A549 (cell line): ENCODE data around the gene BNC2.

Experiments used
- BCL3 ChIP-seq: fragments of >200 bp; sonication (Bioruptor Twin); formaldehyde crosslinking; IDR thresholded peaks from 3 replicates; pipeline ENCODE4 v1.6.1; 2016
- BHLHE40 ChIP-seq: IDR thresholded peaks from 2 replicates; pipeline ENCODE4 v1.6.1; 2012; ENCODE audit warnings: low read depth, low read length, inconsistent platforms
- CHD2 ChIP-seq: fragments of 150-350 bp; IDR thresholded peaks from 2 replicates; pipeline ENCODE4 v1.6.1; 2014; ENCODE audit warnings: low read length; ENCODE audit not compliant: partially characterized antibody
- CHD4 ChIP-seq: fragments of 200-600 bp; sonication (generic); IDR thresholded peaks from 2 replicates; pipeline ENCODE4 v1.6.1; 2016; ENCODE audit warnings: antibody characterized with exemption, mild to moderate bottlenecking, borderline replicate concordance
- CTCF ChIP-seq: fragments of >200 bp; sonication (Bioruptor Twin); formaldehyde crosslinking; IDR thresholded peaks from 3 replicates; pipeline ENCODE4 v1.5.1; 2016
- EP300 ChIP-seq, 2 experiments: fragments of >200 bp; sonication (Bioruptor Twin); formaldehyde crosslinking; IDR thresholded peaks; 2 replicates in 1 of 2; 3 replicates in 1 of 2; pipeline ENCODE4 v1.6.1; 2016 to 2017
- HMGXB4 ChIP-seq: fragments of 250-450 bp; sonication (Bioruptor Pico); IDR thresholded peaks from 2 replicates; pipeline ENCODE4 v1.5.0; 2021; ENCODE audit warnings: mild to moderate bottlenecking, moderate library complexity, borderline replicate concordance
- HOXB13 ChIP-seq: fragments of 250-450 bp; sonication (Bioruptor Pico); IDR thresholded peaks from 2 replicates; pipeline ENCODE4 v1.5.0; 2020; ENCODE audit warnings: low read depth, mild to moderate bottlenecking, moderate library complexity
- MAX ChIP-seq: IDR thresholded peaks from 2 replicates; pipeline ENCODE4 v1.6.1; 2012
- MAZ ChIP-seq: fragments of 150-350 bp; IDR thresholded peaks from 2 replicates; pipeline ENCODE4 v1.6.1; 2014; ENCODE audit warnings: antibody characterized with exemption, low read depth, low read length, borderline replicate concordance
- NPAS2 ChIP-seq: fragments of 250-450 bp; sonication (Bioruptor Pico); IDR thresholded peaks from 2 replicates; pipeline ENCODE4 v1.8.0; 2022; ENCODE audit warnings: mild to moderate bottlenecking, moderate library complexity, borderline replicate concordance
- USF2 ChIP-seq: fragments of 450-650 bp; IDR thresholded peaks from 2 replicates; pipeline ENCODE4 v1.6.1; 2014; ENCODE audit warnings: antibody characterized with exemption
- ZFP36 ChIP-seq: fragments of 450-650 bp; IDR thresholded peaks from 2 replicates; pipeline ENCODE4 v1.6.1; 2014; ENCODE audit warnings: borderline replicate concordance; ENCODE audit not compliant: partially characterized antibody

- TF ChIP-seq CHD4 (no peak), HMGXB4 (CRISPR knock-in tag) (no peak), CTCF (no peak), EP300 (IDR thresholded peaks at IDR 0.05) (no peak; a peak in 1 of 5 replicates), BCL3 (no peak), CHD2 (no peak), MAZ (no peak), HOXB13 (CRISPR knock-in tag) (no peak), BHLHE40 (no peak), USF2 (no peak), NPAS2 (no peak), ZFP36 (no peak), MAX (no peak)
Measured at GRCh38 chr9:16704116-16705110, 166.1 kb downstream of the BNC2 start.
